DND-41 (cell line): Measurements from ENCODE around the gene PYGM.

Source experiments
- ATAC-seq: fragments of 200-7000 bp; cut with Tn5 transposase; 3 replicates; pipeline ENCODE4 v1.9.1; 2021; ENCODE audit warnings: low read depth; ENCODE audit not compliant: insufficient read depth
- DNase-seq: peaks from one replicate; pipeline ENCODE4 v3.0.0-alpha.2; 2020
- H2AFZ ChIP-seq: 2 replicates; pipeline ENCODE4 v1.6.0; 2012; ENCODE audit warnings: low read depth, low read length
- H3K27ac ChIP-seq: 2 replicates; pipeline ENCODE4 v1.5.1; 2012; ENCODE audit warnings: low read length, inconsistent platforms
- H3K27me3 ChIP-seq: fragments of 200-600 bp; sonication (generic); 2 replicates; pipeline ENCODE4 v1.6.0; 2012; ENCODE audit warnings: low read length, mild to moderate bottlenecking, inconsistent platforms; ENCODE audit not compliant: insufficient read depth, poor library complexity
- H3K36me3 ChIP-seq: 2 replicates; pipeline ENCODE4 v1.5.1; 2012; ENCODE audit warnings: low read length, inconsistent platforms; ENCODE audit not compliant: insufficient read depth
- H3K4me1 ChIP-seq: 2 replicates; pipeline ENCODE4 v1.5.1; 2012; ENCODE audit warnings: mild to moderate bottlenecking, low read length; ENCODE audit not compliant: insufficient read depth
- H3K4me2 ChIP-seq: 2 replicates; pipeline ENCODE4 v1.6.0; 2012; ENCODE audit warnings: mild to moderate bottlenecking, moderate library complexity, low read length, inconsistent platforms; ENCODE audit not compliant: insufficient read depth
- H3K4me3 ChIP-seq, 2 experiments: fragments of 200-600 bp in 1 of 2; shearing (Covaris generic) in 1 of 2; 2 replicates each; pipeline ENCODE4 v1.5.1; 2012 to 2016; ENCODE audit warnings: inconsistent platforms in 2 of 2, low read length in 2 of 2, mild to moderate bottlenecking in 2 of 2, low read depth in 1 of 2, moderate library complexity in 1 of 2
- H3K79me2 ChIP-seq: 2 replicates; pipeline ENCODE4 v1.6.0; 2012; ENCODE audit warnings: low read length, inconsistent platforms; ENCODE audit not compliant: insufficient read depth
- H3K9ac ChIP-seq: 2 replicates; pipeline ENCODE4 v1.6.0; 2012; ENCODE audit warnings: low read depth, mild to moderate bottlenecking, inconsistent platforms, low read length, moderate library complexity
- H3K9me3 ChIP-seq: 2 replicates; pipeline ENCODE4 v1.5.1; 2012; ENCODE audit warnings: low read length, moderate library complexity, mild to moderate bottlenecking, inconsistent platforms; ENCODE audit not compliant: insufficient read depth, severe bottlenecking
- H4K20me1 ChIP-seq: 2 replicates; pipeline ENCODE4 v1.6.0; 2012; ENCODE audit warnings: low read length; ENCODE audit not compliant: insufficient read depth
- EZH2 ChIP-seq: IDR thresholded peaks from 3 replicates; pipeline ENCODE4 v1.6.1; 2012; ENCODE audit warnings: borderline replicate concordance, low read depth, mild to moderate bottlenecking, moderate library complexity, low read length, inconsistent platforms; ENCODE audit not compliant: severe bottlenecking
- TF ChIP-seq, protein P1 (sequence below): IDR thresholded peaks from 2 replicates; pipeline ENCODE4 v1.5.1; 2012; ENCODE audit warnings: borderline replicate concordance, low read length, moderate library complexity, mild to moderate bottlenecking; ENCODE audit not compliant: poor library complexity, severe bottlenecking; ENCODE audit errors: extremely low read depth

PYGM gene

GRCh38 chr11:64751580-64751979, 8.2 kb downstream of the PYGM start:
- H3K4me2 ChIP-seq, result no peak overlapping the region

GRCh38 chr11:64751136-64751535, 8.6 kb downstream of the PYGM start:
- no peak overlapping the region for H3K4me2 ChIP-seq
- no peaks in the 10 kb centered on the region for H3K27me3 ChIP-seq
- DNase-seq (no peak), ATAC-seq (no peak)
- peaks cover 5% of the 10 kb centered on the region for H3K4me1 ChIP-seq
- H3K36me3 ChIP-seq, result no peaks in the 10 kb centered on the region
- H2AFZ ChIP-seq, result no peak overlapping the region
- H3K9me3 ChIP-seq, result no peaks in the 10 kb centered on the region
- no peaks in the 10 kb centered on the region for H4K20me1 ChIP-seq
- no peak overlapping the region for H3K27ac ChIP-seq
- no peak overlapping the region for H3K4me3 ChIP-seq
- H3K9ac ChIP-seq, result no peak overlapping the region
- no peaks in the 10 kb centered on the region for H3K79me2 ChIP-seq
- TF ChIP-seq EZH2, result no peak
- TF ChIP-seq, protein P1, sequence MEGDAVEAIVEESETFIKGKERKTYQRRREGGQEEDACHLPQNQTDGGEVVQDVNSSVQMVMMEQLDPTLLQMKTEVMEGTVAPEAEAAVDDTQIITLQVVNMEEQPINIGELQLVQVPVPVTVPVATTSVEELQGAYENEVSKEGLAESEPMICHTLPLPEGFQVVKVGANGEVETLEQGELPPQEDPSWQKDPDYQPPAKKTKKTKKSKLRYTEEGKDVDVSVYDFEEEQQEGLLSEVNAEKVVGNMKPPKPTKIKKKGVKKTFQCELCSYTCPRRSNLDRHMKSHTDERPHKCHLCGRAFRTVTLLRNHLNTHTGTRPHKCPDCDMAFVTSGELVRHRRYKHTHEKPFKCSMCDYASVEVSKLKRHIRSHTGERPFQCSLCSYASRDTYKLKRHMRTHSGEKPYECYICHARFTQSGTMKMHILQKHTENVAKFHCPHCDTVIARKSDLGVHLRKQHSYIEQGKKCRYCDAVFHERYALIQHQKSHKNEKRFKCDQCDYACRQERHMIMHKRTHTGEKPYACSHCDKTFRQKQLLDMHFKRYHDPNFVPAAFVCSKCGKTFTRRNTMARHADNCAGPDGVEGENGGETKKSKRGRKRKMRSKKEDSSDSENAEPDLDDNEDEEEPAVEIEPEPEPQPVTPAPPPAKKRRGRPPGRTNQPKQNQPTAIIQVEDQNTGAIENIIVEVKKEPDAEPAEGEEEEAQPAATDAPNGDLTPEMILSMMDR, result no peak

More at GRCh38 chr11:64751580-64751979, 8.2 kb downstream of the PYGM start:
- Histone ChIP-seq H3K27ac (no peak overlapping the region), H3K4me1 (peaks cover under 1% of the 10 kb centered on the region; the same call in 1 of the 2 replicates), H2AFZ (no peak overlapping the region), H3K4me3 (no peak overlapping the region), H3K36me3 (no peaks in the 10 kb centered on the region), H3K9me3 (no peaks in the 10 kb centered on the region), H4K20me1 (no peaks in the 10 kb centered on the region), H3K79me2 (no peaks in the 10 kb centered on the region), H3K27me3 (no peaks in the 10 kb centered on the region), H3K9ac (no peak overlapping the region)
- DNase-seq (no peak), ATAC-seq (no peak)
- TF ChIP-seq, protein P1, result no peak
- no peak for TF ChIP-seq EZH2

DNA sequence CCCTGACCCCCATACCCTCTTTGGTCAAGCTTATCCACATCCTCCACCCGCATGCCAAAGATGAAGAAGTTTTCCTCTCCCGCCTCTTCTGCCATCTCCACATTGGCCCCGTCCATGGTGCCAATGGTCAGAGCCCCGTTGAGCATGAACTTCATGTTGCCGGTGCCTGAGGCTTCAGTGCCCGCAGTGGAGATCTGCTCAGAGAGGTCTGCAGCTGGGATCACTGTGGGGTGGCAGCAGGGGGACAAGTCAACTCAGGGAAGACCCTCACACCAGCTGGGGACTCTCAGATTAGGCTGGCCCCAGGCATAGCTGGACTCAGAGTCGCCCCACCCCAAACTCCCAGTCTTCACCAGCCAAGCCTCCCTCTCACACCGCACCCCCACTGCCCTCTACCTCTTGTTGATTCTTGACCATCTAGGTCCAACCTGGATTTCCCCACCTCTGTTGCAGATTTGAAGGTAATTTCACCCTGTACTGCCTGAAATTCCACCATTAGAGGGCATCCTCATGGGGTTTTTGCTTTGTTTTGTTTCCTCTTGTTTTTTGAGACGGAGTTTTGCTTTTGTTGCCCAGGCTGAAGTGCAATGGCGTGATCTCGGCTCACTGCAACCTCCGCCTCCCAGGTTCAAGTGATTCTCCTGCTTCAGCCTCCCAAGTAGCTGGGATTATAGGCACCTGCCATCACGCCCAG, 9.3 kb downstream of the PYGM start:
- Histone ChIP-seq H3K4me1 (peaks cover 11% of the 10 kb centered on the region), H3K4me2 (no peak overlapping the region), H4K20me1 (no peaks in the 10 kb centered on the region), H3K79me2 (no peaks in the 10 kb centered on the region), H3K9ac (no peak overlapping the region), H3K9me3 (no peaks in the 10 kb centered on the region), H3K27ac (no peak overlapping the region), H3K4me3 (no peak overlapping the region), H3K27me3 (no peaks in the 10 kb centered on the region), H3K36me3 (no peaks in the 10 kb centered on the region), H2AFZ (no peak overlapping the region)
- ATAC-seq, result no peak
- DNase-seq, result no peak
- TF ChIP-seq, protein P1, result peak; percentile 19
- TF ChIP-seq EZH2, result no peak
